ENCODE measurements around the gene FGFBP3.
"Not testable (repeated sequence)": the region's sequence is repeated elsewhere in the genome, so short reads cannot be mapped to it uniquely, and the experiment has no call there.

FGFBP3 gene

GRCh38 chr10:91901784-91902677, 7.3 kb downstream of the FGFBP3 start:
- DNase-seq (ENCODE audit: low read depth), result peak; percentile 19

- DNase-seq (ENCODE audit: low read depth), result no peak
These were observed 11.9 kb downstream of the FGFBP3 start for GRCh38 chr10:91897421-91897820.

- no peak for DNase-seq (ENCODE audit: low read depth)
These were observed 13.0 kb downstream of the FGFBP3 start for GRCh38 chr10:91896212-91896756.

- DNase-seq (ENCODE audit: low read depth), result not testable (repeated sequence)
These were observed 15.0 kb downstream of the FGFBP3 start for GRCh38 chr10:91894261-91894685.

GRCh38 chr10:91893051-91893450, 16.2 kb downstream of the FGFBP3 start:
- no peak for DNase-seq (ENCODE audit: low read depth)

- DNase-seq (ENCODE audit: low read depth), result no peak
These were observed 17.9 kb downstream of the FGFBP3 start for GRCh38 chr10:91891125-91892001.

- peak; percentile 13 for DNase-seq (ENCODE audit: low read depth)
These were observed 21.8 kb downstream of the FGFBP3 start for GRCh38 chr10:91887272-91888076.

GRCh38 chr10:91886954-91887271, 22.4 kb downstream of the FGFBP3 start:
- no peak for DNase-seq (ENCODE audit: low read depth)

- DNase-seq (ENCODE audit: low read depth), result no peak
These were observed 23.8 kb downstream of the FGFBP3 start for GRCh38 chr10:91885362-91886079.

GRCh38 chr10:91884536-91884935, 24.8 kb downstream of the FGFBP3 start:
- DNase-seq (ENCODE audit: low read depth), result no peak

- DNase-seq (ENCODE audit: low read depth), result no peak
These were observed 25.5 kb downstream of the FGFBP3 start for GRCh38 chr10:91883549-91884444.

GRCh38 chr10:91880310-91880709, 29.0 kb downstream of the FGFBP3 start:
- no peak for DNase-seq (ENCODE audit: low read depth)

GRCh38 chr10:91879515-91880170, 29.6 kb downstream of the FGFBP3 start:
- no peak for DNase-seq (ENCODE audit: low read depth)

- no peak for DNase-seq (ENCODE audit: low read depth)
These were observed 33.5 kb downstream of the FGFBP3 start for GRCh38 chr10:91875779-91876178.

- DNase-seq (ENCODE audit: low read depth), result no peak
These were observed 34.1 kb downstream of the FGFBP3 start for GRCh38 chr10:91875156-91875555.

- no peak for DNase-seq (ENCODE audit: low read depth)
These were observed 43.7 kb downstream of the FGFBP3 start for GRCh38 chr10:91865562-91866081.

GRCh38 chr10:91864744-91865143, 44.5 kb downstream of the FGFBP3 start:
- no peak for DNase-seq (ENCODE audit: low read depth)

GRCh38 chr10:91864099-91864498, 45.2 kb downstream of the FGFBP3 start:
- DNase-seq (ENCODE audit: low read depth), result no peak

GRCh38 chr10:91860885-91861284, 48.4 kb downstream of the FGFBP3 start:
- no peak for DNase-seq (ENCODE audit: low read depth)
